WI38 (cell line): Measurements from ENCODE around the gene RNF225.
"Not testable (repeated sequence)": the region's sequence is repeated elsewhere in the genome, so short reads cannot be mapped to it uniquely, and the experiment has no call there.

Experiments
- H3K4me3 ChIP-seq: 2 replicates; pipeline ENCODE4 v1.5.1; 2011; ENCODE audit warnings: low read depth, mild to moderate bottlenecking, control low read depth, low read length
- CTCF ChIP-seq: IDR thresholded peaks from 2 replicates; pipeline ENCODE4 v1.5.1; 2012; ENCODE audit warnings: low read depth, mild to moderate bottlenecking, control low read depth, low read length

Gene RNF225

DNA sequence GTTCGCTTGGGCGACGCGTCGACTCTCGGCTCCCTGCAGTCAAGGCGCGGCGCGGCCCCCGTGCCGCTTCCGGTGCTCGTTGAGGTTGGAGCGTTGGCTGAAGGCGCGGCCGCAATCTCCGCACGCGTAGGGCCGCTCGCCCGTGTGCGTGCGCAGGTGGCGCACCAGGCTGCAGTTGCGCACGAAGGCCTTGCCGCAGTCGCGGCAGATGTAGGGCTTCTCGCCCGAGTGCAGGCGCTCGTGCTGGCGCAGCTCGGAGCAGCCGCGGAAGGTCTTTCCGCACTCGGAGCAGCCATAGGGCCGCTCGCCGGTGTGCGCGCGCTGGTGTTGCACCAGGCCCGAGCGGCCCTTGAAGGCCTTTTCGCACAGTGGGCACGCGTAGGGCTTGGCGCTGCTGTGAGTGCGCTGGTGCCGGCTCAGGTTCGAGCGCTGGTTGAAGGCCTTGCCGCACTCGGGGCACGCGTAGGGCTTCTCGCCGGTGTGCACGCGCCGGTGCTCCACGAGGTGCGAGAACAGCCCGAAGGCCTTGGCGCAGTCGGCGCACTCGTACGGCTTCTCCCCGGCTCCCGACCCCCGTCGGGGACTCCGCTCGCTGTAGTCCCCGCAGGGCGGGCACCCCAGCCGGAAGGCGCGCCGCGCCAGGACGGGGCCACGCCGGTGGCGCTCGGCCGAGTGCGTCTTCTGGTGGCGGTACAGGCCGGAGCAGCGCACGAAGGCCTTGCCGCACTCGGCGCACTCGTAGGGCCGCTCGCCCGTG, 27.6 kb upstream of the RNF225 start:
- H3K4me3 ChIP-seq = no peak overlapping the region
- no peak for TF ChIP-seq CTCF

- no peak overlapping the region for H3K4me3 ChIP-seq
- TF ChIP-seq CTCF = no peak
These were observed 26.7 kb upstream of the RNF225 start for GRCh38 chr19:58368561-58369360.

DNA sequence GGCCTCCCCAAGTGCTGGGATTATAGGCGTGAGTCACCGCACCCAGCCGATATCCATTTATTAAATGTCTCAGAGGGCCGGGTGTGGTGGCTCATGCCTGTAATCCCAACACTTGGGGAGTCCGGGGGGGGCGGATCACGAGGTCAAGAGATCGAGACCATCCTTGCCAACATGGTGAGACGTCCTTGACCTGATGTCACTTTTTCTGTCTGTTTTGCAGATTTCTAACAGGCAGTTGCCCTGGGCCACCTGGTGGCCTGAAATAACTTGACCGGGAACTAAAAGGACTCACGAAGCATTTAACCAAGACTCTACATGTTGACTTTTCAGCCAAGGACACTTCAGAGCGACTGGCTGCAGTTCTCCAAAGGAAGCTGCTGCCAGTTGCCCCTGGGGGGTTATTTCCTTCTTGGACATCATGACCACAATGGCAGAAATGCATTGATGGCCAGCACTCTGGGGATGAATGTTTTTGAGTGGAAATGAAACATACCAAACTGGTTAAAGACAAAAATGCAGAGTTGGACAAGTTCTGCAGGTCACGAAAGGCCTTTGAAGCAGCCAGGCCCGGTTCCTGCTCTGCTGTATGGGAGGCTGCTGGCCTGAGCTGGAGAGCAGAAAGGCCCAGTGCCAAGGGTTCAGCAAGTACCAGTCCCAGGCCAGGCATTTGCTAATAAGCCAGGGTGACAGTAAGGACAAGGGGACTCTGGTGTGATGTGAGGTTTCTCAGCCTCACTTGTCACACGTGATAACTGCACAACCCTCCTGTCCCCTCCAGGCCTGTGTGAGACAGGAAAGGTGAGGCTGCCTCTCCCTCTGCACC, 22.9 kb upstream of the RNF225 start:
- TF ChIP-seq CTCF = no peak
- no peak overlapping the region for H3K4me3 ChIP-seq

DNA sequence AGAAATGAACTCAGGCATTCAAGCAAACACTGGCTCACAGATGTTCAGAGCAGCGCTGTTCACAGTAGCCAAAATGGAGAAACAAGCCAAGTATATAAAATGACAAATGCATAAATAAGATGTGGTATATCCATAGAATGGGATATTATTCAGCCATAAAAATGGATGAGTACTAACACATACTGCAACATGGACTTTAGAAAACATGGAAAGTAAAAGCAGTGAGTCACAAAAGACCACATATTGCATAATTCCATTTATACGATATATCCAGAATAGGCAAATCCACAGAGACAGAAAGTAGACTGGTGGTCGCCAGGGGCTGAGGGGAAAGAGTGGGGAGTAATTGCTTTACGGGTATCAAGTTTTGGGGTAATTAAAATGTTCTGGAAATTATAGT, 21.3 kb upstream of the RNF225 start:
- no peak overlapping the region for H3K4me3 ChIP-seq
- TF ChIP-seq CTCF = no peak

- not testable (repeated sequence) for H3K4me3 ChIP-seq
These were observed 18.7 kb upstream of the RNF225 start for GRCh38 chr19:58376724-58377123.

DNA sequence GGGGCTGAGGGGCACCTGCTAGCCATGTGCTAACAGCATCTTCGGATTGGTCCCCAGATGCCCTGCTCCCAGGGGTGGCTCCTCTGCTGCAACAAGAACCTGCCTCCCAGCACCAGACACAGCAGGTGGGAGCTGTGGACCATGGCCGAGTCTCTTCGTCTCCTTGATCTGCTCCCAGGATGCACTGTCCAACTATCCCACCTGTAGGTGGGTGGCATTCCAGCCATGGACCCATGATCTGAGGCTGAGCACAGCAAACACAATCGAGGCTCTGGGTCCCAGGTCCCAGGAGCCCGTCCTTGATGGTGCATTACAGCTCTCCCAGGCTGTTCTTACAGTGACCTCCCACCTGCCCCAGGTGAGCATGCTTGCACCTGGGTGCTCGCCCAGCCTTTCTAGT, 16.2 kb upstream of the RNF225 start:
- H3K4me3 ChIP-seq = no peak overlapping the region
- no peak for TF ChIP-seq CTCF

- TF ChIP-seq CTCF = no peak
- peak overlapping the region; percentile 78 for H3K4me3 ChIP-seq
These were observed 15.3 kb upstream of the RNF225 start for GRCh38 chr19:58380037-58380661.
